ENCODE data around the gene KIAA0513.

KIAA0513 gene

GRCh38 chr16:85133290-85133599 is 105.7 kb downstream of the KIAA0513 start:
- H4K20me1 ChIP-seq (ENCODE audit: insufficient read depth, low read length) = no peaks in the 10 kb centered on the region
- H3K9me3 ChIP-seq (ENCODE audit: low read length) = no peaks in the 10 kb centered on the region
- peaks cover 5% of the 10 kb centered on the region; the same call in 1 of the 2 replicates for H3K27me3 ChIP-seq (ENCODE audit: insufficient read depth, low read length)
- H3K79me2 ChIP-seq (ENCODE audit: insufficient read depth, low read length) = no peaks in the 10 kb centered on the region
- no peak overlapping the region for H3K27ac ChIP-seq (ENCODE audit: low read depth, low read length, poor library complexity, severe bottlenecking)
- H3K4me2 ChIP-seq (ENCODE audit: low read length) = no peak overlapping the region
- no peak overlapping the region for H2AFZ ChIP-seq (ENCODE audit: low read length)
- no peaks in the 10 kb centered on the region for H3K4me1 ChIP-seq (ENCODE audit: insufficient read depth, low read length, severe bottlenecking)
- H3K9me2 ChIP-seq (ENCODE audit: low read depth, low read length) = no peaks in the 10 kb centered on the region
- H3K36me3 ChIP-seq (ENCODE audit: insufficient read depth, low read length) = no peaks in the 10 kb centered on the region
- H3K4me3 ChIP-seq (ENCODE audit: low read depth, low read length, poor library complexity, severe bottlenecking) = no peak overlapping the region
- no peaks in the 10 kb centered on the region for H3F3A ChIP-seq (ENCODE audit: insufficient read depth, low read length)
- TF ChIP-seq EZH2 (IDR thresholded peaks at IDR 0.05; ENCODE audit: borderline replicate concordance, low read length) (no peak), CTCF (IDR thresholded peaks at IDR 0.05; ENCODE audit: low read length) (no peak)
- no peak overlapping the region for H3K9ac ChIP-seq (ENCODE audit: low read length)

GRCh38 chr16:85134076-85134788 is 106.6 kb downstream of the KIAA0513 start:
- no peak overlapping the region for H2AFZ ChIP-seq (ENCODE audit: low read length)
- no peaks in the 10 kb centered on the region for H4K20me1 ChIP-seq (ENCODE audit: insufficient read depth, low read length)
- no peak overlapping the region for H3K4me3 ChIP-seq (ENCODE audit: low read depth, low read length, poor library complexity, severe bottlenecking)
- H3K9me2 ChIP-seq (ENCODE audit: low read depth, low read length) = no peaks in the 10 kb centered on the region
- no peaks in the 10 kb centered on the region for H3F3A ChIP-seq (ENCODE audit: insufficient read depth, low read length)
- peaks cover 5% of the 10 kb centered on the region; the same call in 1 of the 2 replicates for H3K27me3 ChIP-seq (ENCODE audit: insufficient read depth, low read length)
- H3K4me1 ChIP-seq (ENCODE audit: insufficient read depth, low read length, severe bottlenecking) = no peaks in the 10 kb centered on the region
- no peak overlapping the region for H3K9ac ChIP-seq (ENCODE audit: low read length)
- no peaks in the 10 kb centered on the region for H3K79me2 ChIP-seq (ENCODE audit: insufficient read depth, low read length)
- no peak overlapping the region for H3K4me2 ChIP-seq (ENCODE audit: low read length)
- no peaks in the 10 kb centered on the region for H3K36me3 ChIP-seq (ENCODE audit: insufficient read depth, low read length)
- H3K9me3 ChIP-seq (ENCODE audit: low read length) = no peaks in the 10 kb centered on the region
- TF ChIP-seq CTCF (IDR thresholded peaks at IDR 0.05; ENCODE audit: low read length) (no peak), EZH2 (IDR thresholded peaks at IDR 0.05; ENCODE audit: borderline replicate concordance, low read length) (no peak)
- H3K27ac ChIP-seq (ENCODE audit: low read depth, low read length, poor library complexity, severe bottlenecking) = no peak overlapping the region

- Histone ChIP-seq H3K27ac (ENCODE audit: low read depth, low read length, poor library complexity, severe bottlenecking) (no peak overlapping the region), H3K9ac (ENCODE audit: low read length) (no peak overlapping the region), H3K9me3 (ENCODE audit: low read length) (no peaks in the 10 kb centered on the region), H3K4me2 (ENCODE audit: low read length) (no peak overlapping the region), H3K27me3 (ENCODE audit: insufficient read depth, low read length) (peaks cover 5% of the 10 kb centered on the region; the same call in 1 of the 2 replicates), H3F3A (ENCODE audit: insufficient read depth, low read length) (no peaks in the 10 kb centered on the region), H3K79me2 (ENCODE audit: insufficient read depth, low read length) (no peaks in the 10 kb centered on the region), H2AFZ (ENCODE audit: low read length) (no peak overlapping the region), H3K9me2 (ENCODE audit: low read depth, low read length) (no peaks in the 10 kb centered on the region), H3K4me1 (ENCODE audit: insufficient read depth, low read length, severe bottlenecking) (no peaks in the 10 kb centered on the region), H4K20me1 (ENCODE audit: insufficient read depth, low read length) (no peaks in the 10 kb centered on the region), H3K4me3 (ENCODE audit: low read depth, low read length, poor library complexity, severe bottlenecking) (no peak overlapping the region), H3K36me3 (ENCODE audit: insufficient read depth, low read length) (no peaks in the 10 kb centered on the region)
- TF ChIP-seq EZH2 (IDR thresholded peaks at IDR 0.05; ENCODE audit: borderline replicate concordance, low read length) (no peak), CTCF (IDR thresholded peaks at IDR 0.05; ENCODE audit: low read length) (no peak)
These were observed 107.2 kb downstream of the KIAA0513 start for GRCh38 chr16:85134789-85135142.

Measured in OCI-LY1 (cell line).